Measurements from ENCODE around the gene STAP1. TPM values are rescaled to one million over a fixed set of nuclear protein-coding genes. Genes with fewer than 3 reads are reported as not detected.
"Not testable (repeated sequence)": the region's sequence is repeated elsewhere in the genome, so short reads cannot be mapped to it uniquely, and the experiment has no call there.

The STAP1 gene
- total RNA-seq, 2 donors from 2014 or later = not detected

DNA sequence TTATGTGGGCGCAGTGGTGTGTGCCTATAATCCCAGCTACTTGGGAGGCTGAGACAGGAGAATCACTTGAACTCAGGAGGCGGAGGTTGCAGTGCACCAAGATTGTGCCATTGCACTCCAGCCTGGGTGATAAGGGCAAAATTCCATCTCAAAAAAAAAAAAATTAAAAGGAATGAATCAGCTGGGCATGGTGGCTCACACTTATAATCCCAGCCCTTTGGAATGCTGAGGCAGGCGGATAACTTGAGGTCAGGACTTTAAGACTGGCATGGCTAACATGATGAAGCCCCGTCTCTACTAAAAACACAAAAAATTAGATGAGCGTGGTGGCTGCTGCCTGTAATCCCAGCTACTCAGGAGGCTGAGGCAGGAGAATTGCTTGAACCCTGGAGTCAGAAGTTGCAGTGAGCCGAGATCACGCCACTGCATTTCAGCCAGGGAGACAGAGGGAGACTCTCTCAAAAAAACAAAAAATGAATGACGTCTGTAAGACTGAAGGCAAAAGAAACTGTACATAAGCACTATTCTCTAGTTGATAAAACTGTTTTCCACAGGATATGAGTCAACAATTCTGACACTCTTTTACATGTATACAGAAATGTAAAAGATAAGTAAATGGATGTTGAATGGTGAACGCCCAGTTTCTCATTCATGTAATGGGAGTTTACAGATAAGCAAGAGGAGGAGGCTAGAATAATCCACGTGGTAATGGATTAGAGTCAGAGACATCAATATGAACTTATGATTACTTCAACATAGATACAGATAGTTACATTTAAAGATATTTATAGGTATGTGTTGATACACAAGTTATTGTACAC lies 35.5 kb upstream of the STAP1 start:
- Histone ChIP-seq H3K4me3 (no peak overlapping the region), H3K36me3 (replicated peaks in 1 of 2; ENCODE audit: insufficient read depth in 1 of 2, low read depth in 2 of 2) (no peaks in the 10 kb centered on the region), H3K27me3 (no peaks in the 10 kb centered on the region), H3K4me1 (peaks cover 5% of the 10 kb centered on the region), H3K27ac (no peak overlapping the region), H3K9me3 (no peaks in the 10 kb centered on the region)
- intact Hi-C loops (cut with DNase I) = no loop called here
- DNase-seq = no peak
- no peak for ATAC-seq
- TF ChIP-seq POLR2A (IDR thresholded peaks at IDR 0.05) = no peak
- no peak for TF ChIP-seq CTCF (IDR thresholded peaks at IDR 0.05)
- WGBS, 2 donors = 85 to 87% methylated on average over 10 of the region's 10 CpGs

GRCh38 chr4:67524140-67524539 lies 34.4 kb upstream of the STAP1 start:
- WGBS, 2 donors = 87% methylated on average over 3 of the region's 3 CpGs
- ATAC-seq; H3K4me1 ChIP-seq; H3K4me3 ChIP-seq; H3K9me3 ChIP-seq; DNase-seq; H3K36me3 ChIP-seq (replicated peaks in 1 of 2; ENCODE audit: insufficient read depth in 1 of 2, low read depth in 2 of 2); intact Hi-C loops (cut with DNase I); H3K27me3 ChIP-seq; H3K27ac ChIP-seq: not testable (repeated sequence)

DNA sequence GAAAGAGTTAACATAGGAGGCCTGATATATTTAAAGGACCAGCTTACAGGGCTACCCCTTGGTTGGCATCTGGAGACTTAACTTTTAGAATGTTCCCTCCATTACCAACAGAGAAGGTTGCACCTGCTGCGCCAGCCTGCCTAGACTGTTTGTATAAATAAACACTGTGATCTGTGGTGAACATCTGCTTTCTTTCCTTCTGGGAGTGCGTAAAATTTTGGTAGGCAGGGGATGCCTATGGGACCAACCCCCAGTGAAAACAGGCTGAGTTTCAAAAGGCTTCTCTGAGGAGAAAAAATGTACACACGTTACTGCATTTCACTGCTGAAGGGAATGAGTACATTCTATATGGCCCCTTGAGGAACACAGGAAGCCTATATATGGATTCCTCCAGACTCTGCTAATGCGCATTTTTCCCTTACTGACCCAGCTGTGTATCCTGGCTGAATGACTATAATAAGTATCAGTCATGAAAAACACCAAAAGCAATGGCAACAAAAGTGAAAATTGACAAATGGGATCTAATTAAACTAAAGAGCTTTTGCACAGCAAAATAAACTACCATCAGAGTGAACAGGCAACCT lies 27.1 kb upstream of the STAP1 start:
- no peak overlapping the region for H3K4me3 ChIP-seq
- DNase-seq = peak in 1 of 4 donors; percentile 24
- H3K36me3 ChIP-seq (replicated peaks in 1 of 2; ENCODE audit: insufficient read depth in 1 of 2, low read depth in 2 of 2) = peaks cover 0 to 18% of the 10 kb centered on the region in 2 donors
- H3K27ac ChIP-seq = peak overlapping the region in 1 of 4 donors; percentile 14
- H3K27me3 ChIP-seq = no peaks in the 10 kb centered on the region
- intact Hi-C loops (cut with DNase I) = no loop called here
- no peak for ATAC-seq
- no peak for TF ChIP-seq POLR2A (IDR thresholded peaks at IDR 0.05)
- TF ChIP-seq CTCF (IDR thresholded peaks at IDR 0.05) = no peak
- WGBS, 2 donors = 56 to 60% methylated on average over 4 of the region's 4 CpGs
- peaks cover 12% of the 10 kb centered on the region for H3K4me1 ChIP-seq
- H3K9me3 ChIP-seq = no peaks in the 10 kb centered on the region

- H3K27ac ChIP-seq; H3K9me3 ChIP-seq; H3K4me3 ChIP-seq; intact Hi-C loops (cut with DNase I); ATAC-seq; H3K27me3 ChIP-seq; DNase-seq: not testable (repeated sequence)
- 94 to 98% methylated on average over 4 of the region's 4 CpGs for WGBS, 2 donors
- Histone ChIP-seq H3K36me3 (replicated peaks in 1 of 2; ENCODE audit: insufficient read depth in 1 of 2, low read depth in 2 of 2) (peaks cover 3 to 18% of the 10 kb centered on the region in 2 donors), H3K4me1 (peaks cover 11% of the 10 kb centered on the region)
Measured at GRCh38 chr4:67532397-67532796, 26.1 kb upstream of the STAP1 start.

DNA sequence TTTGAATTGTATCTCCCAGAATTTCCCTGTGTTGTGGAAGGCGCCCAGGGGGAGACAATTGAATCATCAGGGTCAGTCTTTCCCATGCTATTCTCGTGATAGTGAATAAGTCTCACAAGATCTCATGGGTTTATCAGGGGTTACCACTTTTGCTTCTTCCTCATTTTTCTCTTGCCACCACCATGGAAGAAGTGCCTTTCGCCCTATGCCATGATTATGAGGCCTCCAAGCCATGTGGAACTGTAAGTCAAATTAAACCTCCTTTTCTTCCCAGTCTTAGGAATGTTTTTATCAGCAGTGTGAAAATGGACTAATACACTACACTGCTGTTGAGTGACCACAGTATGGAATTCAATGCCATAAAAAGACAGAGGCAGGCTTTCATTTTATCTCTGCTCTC lies 25.4 kb upstream of the STAP1 start:
- Histone ChIP-seq H3K27ac (no peak overlapping the region), H3K27me3 (no peaks in the 10 kb centered on the region), H3K4me1 (peaks cover 6% of the 10 kb centered on the region), H3K4me3 (no peak overlapping the region), H3K36me3 (replicated peaks in 1 of 2; ENCODE audit: insufficient read depth in 1 of 2, low read depth in 2 of 2) (peaks cover 6 to 18% of the 10 kb centered on the region in 2 donors), H3K9me3 (no peaks in the 10 kb centered on the region)
- DNase-seq (no peak), ATAC-seq (no peak)
- intact Hi-C loops (cut with DNase I) = no loop called here
- TF ChIP-seq POLR2A (IDR thresholded peaks at IDR 0.05) (no peak), CTCF (IDR thresholded peaks at IDR 0.05) (no peak)
- WGBS, 2 donors = 98 to 99% methylated on average over 3 of the region's 3 CpGs
